CD4-positive, alpha-beta T cell treated with Interleukin-10 for 1 hour (primary cell): ENCODE measurements around the gene HYAL2.
"Not testable (repeated sequence)": the region's sequence is repeated elsewhere in the genome, so short reads cannot be mapped to it uniquely, and the experiment has no call there.

Experiments
- DNase-seq: peaks from one replicate; pipeline ENCODE4 v3.0.0-alpha.2; 2020

The HYAL2 gene

GRCh38 chr3:50288387-50289007 lies 34.0 kb downstream of the HYAL2 start:
- no peak for DNase-seq

DNA sequence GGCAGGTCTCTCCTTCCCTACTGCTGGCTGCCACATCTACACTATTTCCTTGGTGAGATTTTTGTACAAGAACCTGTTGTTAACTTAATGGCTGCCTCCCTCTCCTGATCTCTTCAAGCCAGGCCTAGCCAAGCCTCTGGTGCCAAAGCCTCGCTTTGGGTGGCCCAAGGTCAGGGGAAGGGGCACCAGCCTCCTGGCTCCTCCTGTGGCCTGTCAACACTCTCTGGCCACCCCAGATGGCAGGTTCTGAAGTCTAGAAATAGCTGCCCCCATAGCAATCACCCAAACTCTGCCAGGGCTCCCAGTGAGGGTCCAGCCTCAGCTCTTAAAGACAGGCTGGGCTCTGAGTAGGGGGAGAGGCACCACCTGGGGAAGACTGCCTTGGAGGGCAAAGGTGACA lies 35.3 kb downstream of the HYAL2 start:
- no peak for DNase-seq

DNA sequence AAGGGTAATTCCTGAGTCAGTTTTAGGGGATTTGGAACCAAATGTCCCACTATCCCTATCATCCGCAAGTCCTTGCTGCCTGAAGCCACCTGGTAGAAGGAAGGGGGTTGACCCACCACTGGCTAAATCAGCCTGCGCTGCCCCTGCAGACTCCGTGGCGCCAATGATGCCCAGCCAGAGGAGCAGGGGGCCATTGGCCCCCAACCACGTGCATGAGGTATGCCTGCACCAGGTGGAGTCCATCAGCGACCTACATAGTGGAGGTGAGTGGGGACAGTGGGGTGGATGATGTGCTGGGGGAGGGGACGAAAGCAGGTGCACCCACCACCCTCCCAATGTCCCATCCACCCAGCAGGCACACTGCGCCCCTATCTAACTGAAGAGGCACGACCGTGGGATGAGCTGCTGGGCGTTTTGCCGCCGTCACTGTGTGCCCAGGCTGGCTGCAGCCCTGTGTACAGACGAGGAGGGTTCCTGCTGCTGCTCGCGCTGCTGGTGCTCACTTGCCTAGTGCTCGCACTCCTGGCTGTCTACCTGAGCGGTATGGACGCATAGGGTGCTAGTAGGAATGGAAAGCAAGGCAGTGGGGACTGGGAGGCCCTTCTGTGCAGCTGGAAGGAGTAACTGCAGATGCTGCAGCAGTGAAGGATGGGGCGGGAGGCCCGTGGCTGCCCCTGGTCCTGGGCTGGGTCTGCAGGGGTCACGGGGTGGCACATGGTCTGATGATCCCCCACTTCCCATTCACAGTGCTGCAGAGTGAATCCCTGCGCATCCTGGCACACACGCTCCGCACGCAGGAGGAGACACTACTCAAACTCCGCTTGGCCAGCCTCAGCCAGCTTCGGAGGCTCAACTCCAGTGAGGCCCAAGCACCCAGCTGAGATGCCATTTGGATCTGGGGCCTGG lies 36.0 kb downstream of the HYAL2 start:
- DNase-seq: no peak

DNA sequence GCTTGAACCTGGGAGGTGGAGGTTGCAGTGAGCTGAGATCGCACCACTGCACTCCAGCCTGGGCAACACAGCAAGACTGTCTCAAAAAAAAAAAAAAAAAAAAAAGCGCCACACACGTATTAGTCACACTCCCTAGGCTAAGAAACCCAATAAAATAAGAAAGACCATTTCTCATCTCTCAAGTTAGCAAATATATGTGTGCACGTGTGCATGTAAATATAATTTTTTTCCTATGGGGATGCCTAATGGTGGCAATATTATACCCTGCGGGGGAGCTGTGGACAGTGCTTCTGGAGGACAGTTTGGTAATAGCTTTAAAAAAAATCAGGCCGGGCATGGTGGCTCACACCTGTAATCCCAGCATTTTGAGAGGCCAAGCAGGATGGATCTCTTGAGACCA lies 38.4 kb downstream of the HYAL2 start:
- DNase-seq: not testable (repeated sequence)

DNA sequence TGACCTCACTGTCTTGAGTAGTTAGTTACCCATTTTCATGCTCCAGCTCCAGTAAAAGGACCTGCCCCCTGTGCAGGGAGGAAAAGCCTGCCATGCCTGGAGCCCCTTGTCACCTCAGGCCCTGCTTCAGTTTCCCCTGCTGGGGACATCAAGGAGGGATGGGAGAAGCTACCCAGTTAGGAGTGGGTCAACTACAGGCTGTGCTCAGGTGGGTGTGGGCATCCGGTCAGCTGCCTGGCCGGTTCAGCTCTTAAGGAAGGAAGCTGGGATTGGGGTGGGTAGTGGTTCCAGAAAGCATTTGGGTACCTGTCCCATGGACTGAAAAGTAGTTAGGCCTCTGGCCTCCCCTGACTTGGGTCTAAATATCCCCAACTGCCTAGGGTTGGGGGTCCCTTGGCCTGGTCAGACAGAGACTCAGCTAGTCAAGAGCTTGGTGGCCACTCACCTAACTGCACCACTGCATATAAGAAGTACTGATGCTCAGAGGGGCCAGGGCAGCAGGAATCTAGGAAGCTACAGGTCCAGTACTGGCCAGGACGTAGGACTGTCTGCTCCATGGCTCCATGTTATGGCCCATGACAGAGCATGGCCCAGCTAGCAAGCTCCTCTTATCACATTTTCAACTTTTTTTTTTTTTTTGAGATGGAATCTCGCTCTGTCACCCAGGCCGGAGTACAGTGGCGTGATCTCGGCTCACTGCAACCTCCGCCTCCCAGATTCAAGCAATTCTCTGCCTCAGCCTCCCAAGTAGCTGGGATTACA lies 43.1 kb downstream of the HYAL2 start:
- DNase-seq: no peak

DNA sequence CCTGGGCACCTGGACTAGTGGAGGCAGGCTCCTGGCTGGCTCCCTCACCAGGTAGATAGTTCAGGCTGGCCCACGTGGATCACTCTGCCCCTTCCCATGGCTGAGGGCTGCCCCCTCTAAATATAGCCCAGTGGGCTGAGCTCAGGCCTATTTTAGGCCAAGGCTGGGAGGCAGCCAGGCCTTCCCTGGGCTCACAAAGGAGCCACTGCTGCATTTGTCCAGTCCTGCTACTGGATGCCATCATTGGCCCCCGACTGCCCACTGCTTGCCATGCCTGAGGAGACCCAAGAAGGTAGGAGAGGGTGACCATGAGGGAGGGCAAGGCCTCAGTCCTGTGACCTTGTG lies 43.7 kb downstream of the HYAL2 start, which contains the start of gene LSMEM2:
LSMEM2 (plus strand) TSS at position 208 of the 345 bp plus-strand sequence; CDS start at position 235, 27 bp downstream.
- DNase-seq: no peak

DNA sequence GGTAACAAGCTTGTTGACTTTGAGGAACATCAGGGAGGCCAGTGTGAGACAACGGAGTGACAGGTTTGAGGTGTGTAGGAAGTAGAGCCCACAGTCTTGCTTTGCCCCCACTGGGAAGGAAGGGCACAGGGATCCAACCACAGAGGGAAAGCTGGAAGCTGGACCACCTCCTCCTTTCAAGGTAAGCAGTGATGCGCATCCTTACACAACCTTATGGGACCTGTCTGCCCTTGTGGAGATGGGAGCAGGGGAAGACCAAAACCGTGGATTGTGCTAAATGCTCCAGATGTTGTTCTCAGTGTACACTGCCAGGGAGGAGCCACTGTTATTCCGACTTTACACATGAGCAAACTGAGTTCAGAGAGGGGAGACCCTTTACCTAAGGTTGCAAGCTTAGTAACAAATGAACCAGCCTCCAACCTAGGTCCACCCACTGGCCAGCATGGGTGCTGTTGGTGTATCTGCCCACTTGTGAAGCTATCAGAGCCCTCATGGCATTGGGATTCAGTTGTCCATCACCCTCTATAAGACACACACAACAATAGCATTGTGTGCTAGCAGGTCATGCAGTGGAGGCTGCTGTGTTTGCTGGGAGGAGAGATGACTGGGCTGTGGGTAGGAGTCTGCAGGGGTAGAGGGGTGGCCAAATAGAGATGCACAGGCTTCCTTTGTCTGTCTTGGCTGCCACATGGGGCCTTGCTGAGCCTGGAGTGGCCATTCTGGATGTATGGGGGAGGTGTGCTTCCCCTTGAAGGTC lies 44.2 kb downstream of the HYAL2 start:
- no peak for DNase-seq

GRCh38 chr3:50276762-50277101 lies 45.8 kb downstream of the HYAL2 start:
- DNase-seq: no peak

GRCh38 chr3:50275996-50276761 lies 46.4 kb downstream of the HYAL2 start:
- no peak for DNase-seq

DNA sequence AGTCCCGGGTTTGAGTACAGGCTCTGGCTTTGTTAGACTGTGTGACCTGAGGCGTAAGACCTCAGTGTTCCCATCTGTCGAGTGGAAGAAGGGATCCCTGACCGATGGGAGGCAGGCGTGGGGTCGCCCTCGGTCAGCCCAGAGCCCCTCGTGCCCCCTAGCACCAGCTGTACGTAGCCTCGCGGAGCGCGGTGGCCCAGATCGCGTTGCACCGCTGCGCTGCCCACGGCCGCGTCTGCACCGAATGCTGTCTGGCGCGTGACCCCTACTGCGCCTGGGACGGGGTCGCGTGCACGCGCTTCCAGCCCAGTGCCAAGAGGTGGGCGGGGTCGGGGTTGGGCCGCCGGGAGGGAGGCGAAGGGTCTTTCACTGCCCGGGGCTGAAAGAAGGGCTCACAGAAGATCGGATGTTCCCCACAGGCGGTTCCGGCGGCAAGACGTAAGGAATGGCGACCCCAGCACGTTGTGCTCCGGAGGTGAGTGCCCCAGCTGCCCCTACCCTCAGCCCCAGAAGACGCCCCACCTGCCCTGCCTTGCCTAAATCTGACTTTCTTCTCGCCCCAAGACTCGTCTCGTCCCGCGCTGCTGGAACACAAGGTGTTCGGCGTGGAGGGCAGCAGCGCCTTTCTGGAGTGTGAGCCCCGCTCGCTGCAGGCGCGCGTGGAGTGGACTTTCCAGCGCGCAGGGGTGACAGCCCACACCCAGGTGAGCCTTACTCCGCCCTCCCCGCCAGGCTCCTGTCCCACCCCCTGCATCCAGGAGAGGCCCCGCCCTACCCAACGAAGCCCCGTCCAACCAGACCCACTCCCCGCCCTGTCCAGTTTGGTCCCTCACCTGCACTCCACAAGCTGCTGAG lies 47.2 kb downstream of the HYAL2 start:
- DNase-seq: no peak

DNA sequence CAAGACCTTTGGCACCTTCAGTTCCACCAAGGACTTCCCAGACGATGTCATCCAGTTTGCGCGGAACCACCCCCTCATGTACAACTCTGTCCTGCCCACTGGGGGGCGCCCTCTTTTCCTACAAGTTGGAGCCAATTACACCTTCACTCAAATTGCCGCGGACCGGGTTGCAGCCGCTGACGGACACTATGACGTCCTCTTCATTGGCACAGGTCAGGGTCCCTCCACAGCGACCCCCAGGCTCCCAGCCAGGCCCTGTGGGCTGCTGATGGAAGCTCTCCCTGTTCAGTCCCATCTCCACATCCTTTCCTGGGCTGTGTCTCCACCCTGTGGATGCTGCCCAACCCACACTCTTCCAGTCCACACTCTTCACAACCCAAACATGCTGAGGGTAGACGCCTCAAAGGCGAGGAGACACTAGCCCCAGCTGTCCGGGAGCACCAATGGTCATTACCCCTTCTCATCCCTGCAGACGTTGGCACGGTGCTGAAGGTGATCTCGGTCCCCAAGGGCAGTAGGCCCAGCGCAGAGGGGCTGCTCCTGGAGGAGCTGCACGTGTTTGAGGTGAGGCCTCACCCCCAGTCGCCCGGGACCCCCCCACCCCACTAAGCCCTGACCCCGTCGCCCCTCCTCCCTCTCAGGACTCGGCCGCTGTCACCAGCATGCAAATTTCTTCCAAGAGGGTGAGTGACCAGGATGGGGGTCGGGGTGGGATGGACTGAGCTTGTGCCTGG lies 48.0 kb downstream of the HYAL2 start:
- DNase-seq: peak; percentile 74

DNA sequence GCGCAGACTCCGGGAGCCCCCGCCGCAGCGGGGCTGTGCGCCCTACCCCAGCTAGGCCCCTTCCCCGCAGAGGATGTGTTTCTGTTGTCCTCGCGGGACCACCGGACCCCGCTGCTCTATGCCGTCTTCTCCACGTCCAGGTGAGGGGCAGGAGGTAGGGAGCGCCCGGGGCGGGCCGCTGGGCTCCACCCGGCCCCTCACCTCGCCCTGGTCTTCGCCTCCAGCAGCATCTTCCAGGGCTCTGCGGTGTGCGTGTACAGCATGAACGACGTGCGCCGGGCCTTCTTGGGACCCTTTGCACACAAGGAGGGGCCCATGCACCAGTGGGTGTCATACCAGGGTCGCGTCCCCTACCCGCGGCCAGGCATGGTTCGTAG lies 48.9 kb downstream of the HYAL2 start:
- DNase-seq: no peak

DNA sequence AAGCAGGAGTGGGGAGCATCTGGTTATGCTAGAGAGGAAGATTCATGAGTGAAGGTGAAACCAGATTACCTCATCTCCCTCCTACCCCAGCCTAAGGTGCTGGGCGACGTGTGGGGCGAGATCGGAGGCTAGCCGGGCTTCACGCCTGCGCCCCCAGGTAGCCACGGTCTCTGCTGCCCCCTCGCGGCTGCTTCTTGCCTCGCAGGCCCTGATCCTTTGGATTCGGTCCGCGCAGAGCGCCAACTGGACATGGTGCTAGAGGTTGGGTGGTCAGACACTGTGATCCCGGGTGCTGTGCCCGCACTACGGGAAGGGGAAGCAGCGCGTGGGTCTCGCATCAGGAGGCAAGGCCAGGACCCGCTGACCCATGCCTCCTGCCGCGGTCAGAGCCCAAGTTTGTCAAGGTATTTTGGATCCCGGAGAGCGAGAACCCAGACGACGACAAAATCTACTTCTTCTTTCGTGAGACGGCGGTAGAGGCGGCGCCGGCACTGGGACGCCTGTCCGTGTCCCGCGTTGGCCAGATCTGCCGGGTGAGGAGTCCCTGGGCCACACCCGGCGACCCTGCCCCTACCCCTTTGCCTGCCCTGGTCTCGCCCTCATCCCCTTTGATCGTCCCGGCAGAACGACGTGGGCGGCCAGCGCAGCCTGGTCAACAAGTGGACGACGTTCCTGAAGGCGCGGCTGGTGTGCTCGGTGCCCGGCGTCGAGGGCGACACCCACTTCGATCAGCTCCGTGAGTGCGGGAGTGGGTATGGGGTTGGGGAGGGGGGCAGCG lies 49.4 kb downstream of the HYAL2 start:
- DNase-seq: peak; percentile 86

DNA sequence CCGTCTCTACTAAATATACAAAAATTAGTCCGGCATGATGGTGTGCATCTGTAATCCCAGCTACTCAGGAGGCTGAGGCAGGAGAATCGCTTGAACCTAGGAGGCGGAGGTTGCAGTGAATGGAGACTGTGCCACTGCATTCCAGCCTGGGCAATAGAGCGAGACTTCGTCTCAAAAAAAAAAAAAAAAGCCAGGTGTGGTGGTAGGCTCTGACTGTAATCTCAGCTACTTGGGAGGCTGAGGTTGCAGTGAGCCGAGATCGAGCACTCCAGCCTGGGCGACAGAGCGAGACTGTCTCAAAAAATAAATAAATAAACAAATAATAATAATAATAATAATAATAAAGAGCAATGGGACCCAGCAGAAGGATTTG lies 50.0 kb downstream of the HYAL2 start:
- not testable (repeated sequence) for DNase-seq

- no peak for DNase-seq
These were observed 51.1 kb downstream of the HYAL2 start for GRCh38 chr3:50271314-50271936.

GRCh38 chr3:50270422-50271224 lies 51.9 kb downstream of the HYAL2 start:
- no peak for DNase-seq

- DNase-seq: no peak
These were observed 52.5 kb downstream of the HYAL2 start for GRCh38 chr3:50269977-50270413.

GRCh38 chr3:50269460-50269859 lies 53.1 kb downstream of the HYAL2 start:
- no peak for DNase-seq
